Activated naive CD8-positive, alpha-beta T cell treated with anti-CD3 and anti-CD28 coated beads, Interleukin-2, amount 50 U/mL, for 24 hours (primary cell): ENCODE measurements around the gene GALNT11.

Source experiments
- ATAC-seq: fragments of 150-1000 bp; cut with Tn5 transposase; one replicate; pipeline ENCODE4 v1.10.0; 2021
- DNase-seq: peaks from one replicate; pipeline ENCODE4 v3.0.0; 2021
- H3K27ac Mint-ChIP-seq: one replicate; pipeline ENCODE4 v1.8.0; 2021; ENCODE audit warnings: mild to moderate bottlenecking, mixed read lengths
- H3K27me3 Mint-ChIP-seq: one replicate; pipeline ENCODE4 v1.8.0; 2021; ENCODE audit warnings: mixed read lengths
- H3K36me3 Mint-ChIP-seq: one replicate; pipeline ENCODE4 v1.8.0; 2021; ENCODE audit warnings: low read depth, mixed read lengths
- H3K4me1 Mint-ChIP-seq: one replicate; pipeline ENCODE4 v1.8.0; 2021; ENCODE audit warnings: mixed read lengths
- H3K4me3 Mint-ChIP-seq: one replicate; pipeline ENCODE4 v1.8.0; 2021; ENCODE audit warnings: mild to moderate bottlenecking, moderate library complexity, mixed read lengths
- H3K9me3 Mint-ChIP-seq: one replicate; pipeline ENCODE4 v1.8.0; 2021; ENCODE audit warnings: mixed read lengths

Gene GALNT11

DNA sequence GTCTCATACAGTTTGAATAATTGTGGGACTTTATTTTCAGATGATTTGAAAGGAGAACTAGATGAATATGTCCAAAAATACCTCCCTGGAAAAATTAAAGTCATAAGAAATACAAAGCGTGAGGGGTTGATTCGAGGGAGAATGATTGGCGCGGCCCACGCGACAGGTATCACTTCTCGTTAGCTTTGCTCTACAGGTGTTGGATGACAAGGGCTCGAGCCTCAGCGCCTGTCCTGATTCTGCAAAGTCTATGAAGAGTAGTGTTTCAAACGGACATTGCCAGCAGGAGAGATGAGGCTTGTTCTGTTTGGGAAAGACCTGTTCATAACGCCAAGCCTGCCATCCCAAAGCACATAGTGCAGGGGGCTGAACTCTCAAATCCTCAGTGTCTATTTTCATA, 79.7 kb downstream of the GALNT11 start:
- Mint-ChIP-seq H3K27ac (no peak overlapping the region), H3K4me1 (peaks cover 7% of the 10 kb centered on the region), H3K36me3 (peaks cover 35% of the 10 kb centered on the region)

DNA sequence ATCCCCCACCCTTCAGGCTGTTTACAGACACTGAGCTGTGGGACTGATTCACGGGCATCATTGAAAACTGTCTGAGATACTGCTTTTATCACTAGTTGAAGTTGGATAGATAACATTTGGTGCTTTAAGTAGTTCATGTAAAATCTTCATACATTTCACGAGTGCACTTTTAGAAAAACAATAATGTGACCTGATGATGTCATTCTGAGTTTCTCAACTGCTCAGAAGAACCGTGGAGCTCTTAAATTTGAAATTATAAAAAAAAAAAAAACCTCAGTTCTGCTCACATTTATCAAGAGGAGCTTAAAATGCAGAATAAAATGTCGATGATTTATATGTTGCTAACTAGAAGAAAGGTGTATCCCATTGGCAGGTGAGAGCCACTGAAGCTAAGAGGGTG, 81.5 kb downstream of the GALNT11 start:
- Mint-ChIP-seq H3K36me3 (peaks cover 41% of the 10 kb centered on the region), H3K27me3 (no peaks in the 10 kb centered on the region), H3K4me3 (no peak overlapping the region), H3K27ac (no peak overlapping the region), H3K9me3 (no peaks in the 10 kb centered on the region), H3K4me1 (peaks cover 7% of the 10 kb centered on the region)
- ATAC-seq, result no peak
- DNase-seq, result no peak

More for the DNA sequence above, 79.7 kb downstream of the GALNT11 start:
- Mint-ChIP-seq H3K4me3 (no peak overlapping the region), H3K27me3 (no peaks in the 10 kb centered on the region), H3K9me3 (no peaks in the 10 kb centered on the region)
- no peak for DNase-seq
- no peak for ATAC-seq

DNA sequence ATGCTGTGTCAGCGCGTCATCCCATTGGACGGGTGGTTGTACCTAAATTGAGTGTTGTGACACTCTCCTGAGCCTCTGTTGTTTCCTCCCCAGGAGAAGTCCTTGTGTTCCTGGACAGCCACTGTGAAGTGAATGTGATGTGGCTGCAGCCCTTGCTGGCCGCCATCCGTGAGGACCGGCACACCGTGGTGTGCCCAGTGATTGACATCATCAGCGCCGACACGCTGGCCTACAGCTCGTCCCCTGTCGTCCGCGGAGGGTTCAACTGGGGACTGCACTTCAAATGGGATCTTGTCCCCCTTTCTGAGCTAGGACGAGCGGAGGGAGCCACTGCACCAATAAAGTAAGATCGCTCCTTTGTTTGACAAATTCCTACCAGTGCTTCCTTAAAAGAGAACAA, 82.5 kb downstream of the GALNT11 start:
- Mint-ChIP-seq H3K4me1 (peaks cover 7% of the 10 kb centered on the region), H3K4me3 (no peak overlapping the region), H3K27ac (no peak overlapping the region), H3K27me3 (no peaks in the 10 kb centered on the region), H3K36me3 (peaks cover 41% of the 10 kb centered on the region), H3K9me3 (no peaks in the 10 kb centered on the region)
- ATAC-seq (no peak), DNase-seq (no peak)

DNA sequence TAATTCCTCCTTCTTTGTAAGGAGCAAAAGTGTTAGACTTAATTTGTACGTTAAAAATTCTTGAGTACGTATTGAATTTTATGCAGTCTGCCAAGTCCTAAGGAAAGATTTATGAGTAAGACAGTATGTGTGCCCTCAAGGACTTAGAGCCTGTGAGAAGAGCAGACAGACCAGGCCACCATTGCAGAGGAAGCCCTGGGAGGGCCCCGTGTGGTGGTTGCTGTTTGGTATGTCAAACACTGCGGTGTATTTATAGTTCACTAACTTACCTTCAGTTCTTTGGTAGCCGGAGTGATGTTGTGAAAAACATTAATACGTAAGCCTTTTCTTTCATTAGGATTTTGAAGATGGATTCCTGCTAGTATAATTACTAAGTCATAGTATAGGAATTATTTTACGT, 82.9 kb downstream of the GALNT11 start:
- Mint-ChIP-seq H3K4me1 (peaks cover 4% of the 10 kb centered on the region), H3K36me3 (peaks cover 45% of the 10 kb centered on the region), H3K27ac (no peak overlapping the region), H3K27me3 (no peaks in the 10 kb centered on the region), H3K4me3 (no peak overlapping the region), H3K9me3 (no peaks in the 10 kb centered on the region)
- DNase-seq, result no peak
- ATAC-seq, result no peak

DNA sequence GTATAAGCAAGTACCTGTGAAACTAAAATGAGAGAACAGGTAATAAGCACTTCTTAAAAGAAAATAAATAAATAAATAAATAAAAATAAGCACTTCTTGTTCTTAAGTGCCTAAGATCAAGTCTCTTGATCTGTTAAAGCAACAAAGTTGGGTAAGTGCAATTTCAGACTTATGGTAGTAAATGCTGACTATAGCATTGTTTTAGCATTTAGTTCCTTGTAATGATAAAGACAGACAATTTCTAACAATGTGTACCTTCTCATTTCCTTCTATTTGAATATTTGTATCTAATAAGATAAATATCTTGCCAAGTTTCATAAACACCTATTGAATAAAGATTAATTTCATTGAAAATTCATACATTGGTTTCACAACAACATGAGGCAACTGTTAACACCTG, 87.4 kb downstream of the GALNT11 start:
- H3K27ac Mint-ChIP-seq, result no peak overlapping the region
- H3K4me3 Mint-ChIP-seq, result no peak overlapping the region
- no peaks in the 10 kb centered on the region for H3K27me3 Mint-ChIP-seq
- peaks cover 30% of the 10 kb centered on the region for H3K36me3 Mint-ChIP-seq
- DNase-seq (no peak), ATAC-seq (no peak)
- no peaks in the 10 kb centered on the region for H3K9me3 Mint-ChIP-seq
- H3K4me1 Mint-ChIP-seq, result no peaks in the 10 kb centered on the region

DNA sequence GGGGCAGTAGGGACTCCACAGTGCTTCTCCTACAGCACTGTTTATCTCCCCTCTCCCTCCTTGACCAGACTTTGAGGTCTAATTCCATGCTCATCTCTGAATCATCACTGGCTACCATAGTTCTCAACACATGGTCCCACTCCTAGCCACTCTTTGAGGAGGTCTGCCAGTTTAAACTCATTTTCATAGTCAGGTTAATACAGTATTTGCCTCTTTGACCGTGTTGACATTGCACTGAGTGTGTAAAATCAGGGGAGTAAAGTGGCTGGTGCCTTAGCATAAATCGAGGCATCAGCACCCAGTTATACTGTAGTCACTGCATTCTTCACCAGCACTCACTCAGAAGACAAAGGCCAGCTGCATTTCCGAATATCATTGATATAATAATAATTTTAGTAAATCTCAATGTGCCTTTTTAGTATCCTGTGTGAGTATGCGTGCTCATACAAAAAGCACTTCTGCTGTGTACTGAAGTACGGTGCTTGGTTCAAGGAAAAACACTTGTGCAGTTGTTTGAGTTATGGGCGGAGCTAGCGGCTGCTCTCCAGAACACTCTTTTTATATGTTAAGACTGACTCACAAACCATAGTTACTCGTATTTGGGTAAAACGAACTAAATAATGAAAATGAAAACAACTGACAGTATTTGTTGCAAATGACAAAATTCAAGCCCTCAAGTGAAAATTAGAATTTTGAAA, 89.7 kb downstream of the GALNT11 start:
- no peak for DNase-seq
- Mint-ChIP-seq H3K4me1 (no peaks in the 10 kb centered on the region), H3K27me3 (no peaks in the 10 kb centered on the region), H3K36me3 (peaks cover 34% of the 10 kb centered on the region), H3K27ac (no peak overlapping the region), H3K4me3 (no peak overlapping the region), H3K9me3 (no peaks in the 10 kb centered on the region)
- ATAC-seq, result no peak

DNA sequence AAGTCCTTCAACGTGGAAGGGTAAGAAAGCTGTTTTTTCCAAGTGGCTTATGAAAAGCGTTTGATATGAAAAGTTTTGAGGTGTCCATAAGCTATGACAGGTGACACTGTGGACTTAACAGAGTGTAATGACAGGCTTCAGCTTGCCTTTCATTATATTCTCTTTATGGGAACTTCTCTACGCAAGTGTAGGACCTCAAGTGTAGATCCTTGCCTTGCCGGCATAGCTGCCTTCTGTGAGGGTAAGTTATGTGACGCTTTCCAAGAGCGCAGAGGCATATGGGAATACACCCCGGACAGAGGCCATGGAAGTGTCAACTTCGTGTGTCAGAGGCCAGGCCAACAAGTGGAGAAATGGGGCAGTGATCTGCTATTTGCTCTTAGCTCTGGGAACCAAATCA, 91.9 kb downstream of the GALNT11 start:
- ATAC-seq (no peak), DNase-seq (no peak)
- H3K27me3 Mint-ChIP-seq, result no peaks in the 10 kb centered on the region
- peaks cover 46% of the 10 kb centered on the region for H3K36me3 Mint-ChIP-seq
- no peak overlapping the region for H3K4me3 Mint-ChIP-seq
- H3K4me1 Mint-ChIP-seq, result peaks cover 5% of the 10 kb centered on the region
- no peak overlapping the region for H3K27ac Mint-ChIP-seq
- no peaks in the 10 kb centered on the region for H3K9me3 Mint-ChIP-seq

DNA sequence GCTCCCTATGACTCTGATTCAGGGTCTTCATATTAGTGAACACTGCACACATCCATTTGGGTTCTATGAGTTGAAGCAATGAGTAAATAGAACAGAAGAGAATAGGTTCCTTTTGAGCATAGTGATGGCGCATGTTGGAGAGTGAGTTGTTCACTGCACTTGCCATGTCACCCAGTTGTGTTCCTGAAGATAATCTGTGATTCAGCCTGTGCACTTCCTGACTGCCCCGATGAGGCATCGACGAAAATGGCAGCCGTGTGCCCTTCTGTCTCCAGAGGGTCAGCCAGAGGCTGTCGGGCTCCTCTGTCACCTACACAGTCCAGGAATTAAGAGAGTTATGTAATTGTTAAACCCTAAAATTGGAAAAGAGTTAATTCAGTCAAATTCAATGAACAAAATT, 94.7 kb downstream of the GALNT11 start:
- no peak overlapping the region for H3K27ac Mint-ChIP-seq
- no peak overlapping the region for H3K4me3 Mint-ChIP-seq
- H3K36me3 Mint-ChIP-seq, result peaks cover 60% of the 10 kb centered on the region
- no peak for DNase-seq
- H3K4me1 Mint-ChIP-seq, result peaks cover 9% of the 10 kb centered on the region
- no peak for ATAC-seq
- H3K27me3 Mint-ChIP-seq, result no peaks in the 10 kb centered on the region
- peaks cover 12% of the 10 kb centered on the region for H3K9me3 Mint-ChIP-seq

DNA sequence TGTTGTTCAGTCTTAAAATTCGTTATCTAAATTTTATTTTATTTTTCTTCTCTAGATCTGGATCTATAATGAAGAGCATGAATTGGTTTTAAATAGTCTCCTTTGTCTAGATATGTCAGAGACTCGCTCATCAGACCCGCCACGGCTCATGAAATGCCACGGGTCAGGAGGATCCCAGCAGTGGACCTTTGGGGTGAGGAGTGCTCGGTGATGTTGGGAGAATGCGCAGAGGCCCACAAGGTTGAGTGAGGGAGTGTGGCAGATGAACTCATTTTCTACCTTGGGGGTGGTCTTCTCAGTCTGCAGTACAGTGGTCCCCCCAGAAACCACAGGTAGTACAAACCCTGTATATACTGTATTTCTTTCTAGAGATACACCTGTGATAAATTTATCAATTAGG, 95.3 kb downstream of the GALNT11 start:
- peaks cover 12% of the 10 kb centered on the region for H3K9me3 Mint-ChIP-seq
- H3K27ac Mint-ChIP-seq, result no peak overlapping the region
- ATAC-seq (no peak), DNase-seq (no peak)
- no peak overlapping the region for H3K4me3 Mint-ChIP-seq
- peaks cover 65% of the 10 kb centered on the region for H3K36me3 Mint-ChIP-seq
- no peaks in the 10 kb centered on the region for H3K27me3 Mint-ChIP-seq
- H3K4me1 Mint-ChIP-seq, result peaks cover 9% of the 10 kb centered on the region

DNA sequence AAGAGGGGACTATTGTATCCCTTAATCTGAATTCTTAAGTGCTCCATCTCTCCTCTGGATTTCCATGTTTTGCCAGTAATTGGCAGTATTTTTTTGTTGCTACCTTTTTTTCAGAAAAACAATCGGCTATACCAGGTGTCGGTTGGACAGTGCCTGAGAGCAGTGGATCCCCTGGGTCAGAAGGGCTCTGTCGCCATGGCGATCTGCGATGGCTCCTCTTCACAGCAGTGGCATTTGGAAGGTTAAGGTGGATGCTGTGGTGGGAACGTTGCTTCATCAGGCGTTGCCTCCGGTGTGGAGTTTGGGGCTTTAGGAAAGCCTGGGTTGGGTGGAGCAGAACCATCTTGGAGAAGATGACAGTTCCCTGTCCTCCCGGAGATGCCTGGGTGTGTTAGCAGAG, 96.0 kb downstream of the GALNT11 start:
- no peak overlapping the region for H3K4me3 Mint-ChIP-seq
- peaks cover 12% of the 10 kb centered on the region for H3K9me3 Mint-ChIP-seq
- H3K36me3 Mint-ChIP-seq, result peaks cover 68% of the 10 kb centered on the region
- H3K27ac Mint-ChIP-seq, result no peak overlapping the region
- no peak for ATAC-seq
- peaks cover 9% of the 10 kb centered on the region for H3K4me1 Mint-ChIP-seq
- no peak for DNase-seq
- no peaks in the 10 kb centered on the region for H3K27me3 Mint-ChIP-seq

DNA sequence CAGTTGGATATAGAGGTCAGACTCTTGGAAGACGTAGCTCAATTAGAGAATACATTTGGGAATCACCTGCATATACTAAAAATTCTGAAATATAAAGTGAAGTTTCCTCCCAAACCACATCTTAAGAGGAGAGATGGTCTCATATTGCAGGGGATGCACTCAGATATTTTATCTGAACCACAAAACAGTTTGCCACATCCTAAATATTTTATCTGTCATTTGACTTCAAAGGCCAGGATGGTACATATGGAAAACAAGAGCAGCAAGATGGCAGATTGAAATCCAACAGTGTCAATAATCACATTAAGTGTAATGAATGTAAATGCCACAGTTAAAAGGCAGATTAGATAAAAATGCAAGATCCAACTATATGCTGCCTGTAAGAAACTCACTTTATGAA, 97.1 kb downstream of the GALNT11 start:
- peaks cover 12% of the 10 kb centered on the region for H3K9me3 Mint-ChIP-seq
- DNase-seq (no peak), ATAC-seq (no peak)
- peaks cover 75% of the 10 kb centered on the region for H3K36me3 Mint-ChIP-seq
- H3K4me3 Mint-ChIP-seq, result no peak overlapping the region
- H3K27me3 Mint-ChIP-seq, result no peaks in the 10 kb centered on the region
- H3K4me1 Mint-ChIP-seq, result peaks cover 9% of the 10 kb centered on the region
- no peak overlapping the region for H3K27ac Mint-ChIP-seq

DNA sequence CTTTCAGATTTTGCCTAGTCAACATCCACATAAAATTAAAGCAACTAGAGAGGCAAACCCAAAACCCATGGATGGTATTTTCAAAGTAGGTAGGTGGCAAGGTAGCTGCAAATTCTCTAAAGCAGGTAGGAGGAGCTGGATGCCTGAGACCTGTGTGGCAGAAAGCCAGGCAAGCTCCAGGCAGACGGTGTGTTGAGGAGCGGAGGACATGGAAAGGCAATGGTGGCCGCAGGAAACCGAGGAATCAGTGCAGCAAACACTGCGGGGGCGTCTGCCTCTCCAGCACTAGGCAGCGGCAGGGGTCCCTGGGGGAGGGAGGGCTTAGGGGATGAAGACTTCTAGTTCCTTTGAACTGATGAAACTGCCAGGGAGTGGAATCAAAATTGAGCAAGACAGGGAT, 101.3 kb downstream of the GALNT11 start:
- Mint-ChIP-seq H3K36me3 (peaks cover 61% of the 10 kb centered on the region), H3K27ac (no peak overlapping the region), H3K27me3 (no peaks in the 10 kb centered on the region), H3K9me3 (peaks cover 12% of the 10 kb centered on the region), H3K4me1 (peaks cover 5% of the 10 kb centered on the region), H3K4me3 (no peak overlapping the region)
- DNase-seq, result no peak
- no peak for ATAC-seq

DNA sequence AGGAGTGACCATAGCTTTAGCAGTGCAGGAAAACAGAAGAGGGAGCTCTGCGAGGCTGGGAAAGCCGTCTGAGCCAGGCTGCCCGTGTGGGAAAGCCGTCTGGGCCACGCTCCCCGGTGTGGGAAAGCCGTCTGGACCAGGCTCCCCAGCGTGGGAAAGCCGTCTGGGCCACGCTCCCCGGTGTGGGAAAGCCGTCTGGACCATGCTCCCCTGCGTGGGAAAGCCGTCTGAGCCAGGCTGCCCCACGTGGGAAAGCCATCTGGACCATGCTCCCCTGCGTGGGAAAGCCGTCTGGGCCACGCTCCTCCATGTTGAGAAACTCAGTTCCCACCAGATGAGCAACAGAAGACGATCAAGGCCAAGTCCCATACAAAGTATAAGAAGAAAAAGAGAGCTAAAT, 101.8 kb downstream of the GALNT11 start:
- H3K27me3 Mint-ChIP-seq, result no peaks in the 10 kb centered on the region
- ATAC-seq, result no peak
- H3K27ac Mint-ChIP-seq, result peak overlapping the region; percentile 16
- H3K4me3 Mint-ChIP-seq, result no peak overlapping the region
- H3K36me3 Mint-ChIP-seq, result peaks cover 57% of the 10 kb centered on the region
- peaks cover 12% of the 10 kb centered on the region for H3K9me3 Mint-ChIP-seq
- DNase-seq, result no peak
- H3K4me1 Mint-ChIP-seq, result peaks cover 4% of the 10 kb centered on the region

DNA sequence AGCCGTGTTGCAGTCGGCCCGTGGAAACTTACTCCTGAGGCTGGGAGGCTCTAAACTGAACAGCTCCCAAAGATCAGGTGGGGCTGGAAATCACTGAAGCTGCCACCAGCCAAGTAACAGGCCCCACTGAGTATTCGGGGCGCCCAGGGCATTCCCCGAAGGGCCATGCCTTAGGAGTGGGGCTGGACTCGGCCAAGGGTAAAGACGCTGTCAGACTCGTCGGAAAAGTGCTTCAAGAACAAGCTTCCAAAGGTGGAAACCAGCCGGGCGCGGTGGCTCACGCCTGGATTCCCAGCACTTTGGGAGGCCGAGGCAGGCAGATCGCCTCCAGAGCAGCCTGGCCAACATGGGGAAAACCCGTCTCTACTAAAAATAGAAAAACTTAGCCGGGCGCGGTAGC, 102.8 kb downstream of the GALNT11 start:
- no peaks in the 10 kb centered on the region for H3K27me3 Mint-ChIP-seq
- DNase-seq, result no peak
- H3K4me3 Mint-ChIP-seq, result no peak overlapping the region
- H3K36me3 Mint-ChIP-seq, result peaks cover 47% of the 10 kb centered on the region
- peaks cover 12% of the 10 kb centered on the region for H3K9me3 Mint-ChIP-seq
- no peaks in the 10 kb centered on the region for H3K4me1 Mint-ChIP-seq
- no peak for ATAC-seq
- H3K27ac Mint-ChIP-seq, result no peak overlapping the region

DNA sequence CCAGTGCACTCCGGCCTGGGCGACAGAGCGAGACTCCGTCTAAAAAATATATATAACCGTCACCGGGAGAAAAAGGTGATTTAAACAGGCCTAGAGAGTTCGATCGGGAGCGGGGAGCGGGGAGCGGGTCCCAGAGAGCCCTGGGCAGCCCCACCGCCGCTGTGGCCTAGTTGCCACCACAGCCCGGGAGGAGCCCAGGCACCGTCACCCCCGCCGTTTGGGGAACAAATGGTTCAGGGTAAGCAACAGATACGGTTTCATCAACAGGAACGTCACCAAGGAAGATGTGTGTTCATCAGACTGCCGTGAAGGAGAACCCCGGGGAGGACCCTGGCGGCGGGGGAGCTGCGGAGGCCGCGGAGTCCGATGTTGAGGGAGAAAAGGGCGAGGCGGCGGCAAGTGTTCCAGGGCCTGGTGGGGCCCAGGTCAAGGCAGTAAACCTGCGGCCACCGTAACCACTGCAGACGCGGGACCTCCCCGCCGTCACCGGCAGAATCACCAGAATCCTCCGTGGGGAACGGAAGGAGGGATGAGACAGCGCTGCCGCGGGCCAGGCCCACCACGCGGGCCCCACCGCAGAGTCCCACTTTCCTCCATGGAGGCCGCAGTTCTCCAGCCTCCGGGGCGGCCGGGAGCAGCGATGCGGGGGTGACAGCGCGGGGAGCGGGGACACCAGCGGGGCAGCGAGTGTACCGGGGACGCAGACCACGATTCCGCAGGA, 103.4 kb downstream of the GALNT11 start:
- Mint-ChIP-seq H3K27ac (no peak overlapping the region), H3K4me3 (no peak overlapping the region), H3K36me3 (peaks cover 40% of the 10 kb centered on the region), H3K4me1 (no peaks in the 10 kb centered on the region), H3K27me3 (no peaks in the 10 kb centered on the region), H3K9me3 (peaks cover 12% of the 10 kb centered on the region)
- ATAC-seq (no peak), DNase-seq (no peak)
